ENCODE results near the gene ASPRV1.
"Not testable (repeated sequence)": the region's sequence is repeated elsewhere in the genome, so short reads cannot be mapped to it uniquely, and the experiment has no call there.

Gene ASPRV1

DNA sequence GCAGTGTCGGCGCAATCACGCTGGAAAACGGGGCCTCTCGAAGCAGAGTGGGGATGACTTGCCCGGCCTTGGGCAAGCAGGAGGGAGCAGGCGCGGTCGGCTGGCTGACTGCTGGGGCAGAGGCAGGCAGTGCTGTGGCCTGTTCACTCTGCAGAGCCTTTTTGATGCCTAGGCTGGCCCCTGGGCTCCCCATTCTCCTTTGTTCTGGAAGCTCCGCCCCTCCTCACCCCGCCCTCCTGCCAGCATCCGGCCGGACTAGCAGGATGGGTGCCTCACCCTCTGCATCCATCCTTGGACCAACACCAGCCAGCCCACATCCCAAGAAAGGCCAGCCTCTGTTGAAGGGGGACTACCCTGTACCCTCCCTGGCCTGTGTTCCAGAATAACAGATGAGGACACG, at the start of gene ASPRV1:
Gene ASPRV1 (minus strand): TSS at position 136 of the 400 bp plus-strand sequence. CDS start 195 bp downstream, outside the sequence.
- peak in 1 of 2 experiments; percentile 29 for DNase-seq (ENCODE audit: low spot score in 2 of 2)
- H3K4me3 ChIP-seq = no peak within 1 kb of the TSS
- in situ Hi-C loops (cut with MboI; ENCODE audit: low sequenced_read_pairs) = no loop called here
- no peaks in the 10 kb centered on the region for H3K4me1 ChIP-seq
- H3K9me3 ChIP-seq = no peaks in the 10 kb centered on the region
- H3K36me3 ChIP-seq (replicated peaks) = no peaks in the 10 kb centered on the region
- peaks cover 5% of the 10 kb centered on the region for H3K27me3 ChIP-seq (ENCODE audit: low read depth)

DNA sequence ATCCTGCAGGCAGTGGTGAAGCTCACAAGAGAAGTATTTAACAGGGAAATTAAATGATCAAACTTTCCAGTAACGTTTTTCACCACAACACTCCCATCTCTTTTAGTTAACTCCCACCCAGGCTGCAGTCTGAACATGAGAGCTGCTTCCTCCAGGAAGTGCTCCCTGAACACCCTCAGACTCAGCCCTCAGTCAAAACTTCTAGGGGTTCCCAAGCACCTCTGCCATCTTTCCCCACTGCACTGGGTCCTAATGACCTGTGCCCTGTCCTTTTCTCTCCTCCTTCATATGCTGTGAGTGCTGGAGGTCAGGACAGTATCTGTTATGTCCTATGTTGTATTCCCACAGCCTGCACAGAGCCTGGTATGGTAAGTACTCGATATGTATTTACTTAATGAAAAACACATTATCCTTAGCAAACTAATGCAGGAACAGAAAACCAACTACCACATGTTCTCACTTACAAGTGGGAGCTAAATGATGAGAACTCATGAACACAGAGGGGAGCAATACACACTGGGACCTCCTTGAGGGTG, 49.2 kb upstream of the ASPRV1 start:
- Histone ChIP-seq H3K4me1 (no peaks in the 10 kb centered on the region), H3K27me3 (ENCODE audit: low read depth) (no peaks in the 10 kb centered on the region), H3K4me3 (no peak overlapping the region), H3K9me3 (no peaks in the 10 kb centered on the region), H3K36me3 (replicated peaks) (no peaks in the 10 kb centered on the region)
- in situ Hi-C loops (cut with MboI; ENCODE audit: low sequenced_read_pairs) = no loop called here
- no peak for DNase-seq (ENCODE audit: low spot score in 2 of 2)

DNA sequence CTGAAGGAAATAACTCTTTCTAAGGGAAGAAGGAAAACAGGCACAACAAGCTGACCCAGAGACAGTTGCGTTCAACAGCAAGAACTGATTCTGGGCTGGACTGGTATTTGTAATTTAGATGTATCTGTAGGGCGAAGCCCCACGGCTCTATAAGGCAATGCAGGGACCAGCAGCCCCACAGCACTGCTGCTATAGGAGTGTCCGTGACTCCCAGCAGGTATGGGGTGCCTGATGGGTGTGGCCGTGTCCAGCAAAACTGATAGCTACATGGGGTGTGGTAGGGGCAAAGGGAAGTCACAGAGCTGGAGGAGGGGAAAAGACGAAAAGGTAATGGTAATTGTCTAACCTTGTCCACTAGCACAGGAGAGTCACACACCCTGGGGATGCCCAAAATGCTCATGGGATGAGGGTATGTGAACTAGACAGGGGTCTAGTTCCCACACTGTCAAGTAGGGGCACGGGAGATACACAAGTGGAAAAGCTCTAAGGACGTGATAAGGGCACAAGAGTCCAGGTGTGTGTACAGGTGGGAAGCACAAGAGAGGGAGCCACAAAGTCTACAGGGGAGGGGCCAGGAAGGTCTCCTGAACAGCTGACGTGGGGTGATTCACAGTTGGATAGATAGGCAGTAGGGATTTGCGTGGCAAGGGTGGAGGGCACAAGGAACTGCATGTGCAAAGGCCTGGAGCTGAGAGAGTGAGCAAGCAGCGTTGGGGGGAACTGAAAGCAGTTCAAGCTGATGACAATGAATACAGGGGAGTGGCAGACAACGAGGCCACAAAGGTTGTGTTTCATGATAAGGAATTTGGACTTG, 48.5 kb upstream of the ASPRV1 start:
- H3K9me3 ChIP-seq = no peaks in the 10 kb centered on the region
- no peaks in the 10 kb centered on the region for H3K36me3 ChIP-seq (replicated peaks)
- no peak overlapping the region for H3K4me3 ChIP-seq
- H3K4me1 ChIP-seq = no peaks in the 10 kb centered on the region
- H3K27me3 ChIP-seq (ENCODE audit: low read depth) = no peaks in the 10 kb centered on the region
- no peak for DNase-seq (ENCODE audit: low spot score in 2 of 2)
- in situ Hi-C loops (cut with MboI; ENCODE audit: low sequenced_read_pairs) = no loop called here

DNA sequence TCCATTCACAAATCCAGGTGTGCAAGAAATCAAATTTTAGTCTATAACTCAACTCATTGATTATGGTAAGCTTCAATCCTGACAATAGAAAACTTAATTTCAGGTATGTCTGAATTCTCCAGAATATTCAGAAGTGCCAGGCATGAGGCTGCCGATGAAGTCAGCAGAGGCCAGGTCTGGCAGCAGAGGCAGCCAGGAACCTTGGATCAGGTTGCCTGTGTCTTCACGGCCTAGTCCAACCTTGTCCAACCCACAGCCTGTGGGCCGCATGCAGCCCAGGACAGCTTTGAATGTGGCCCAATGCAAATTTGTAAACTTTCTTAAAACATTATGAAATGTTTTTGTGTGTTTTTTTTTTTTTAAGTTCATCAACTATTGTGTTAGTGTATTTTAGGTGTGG, 46.9 kb upstream of the ASPRV1 start:
- in situ Hi-C loops (cut with MboI; ENCODE audit: low sequenced_read_pairs) = no loop called here
- H3K36me3 ChIP-seq (replicated peaks) = no peaks in the 10 kb centered on the region

DNA sequence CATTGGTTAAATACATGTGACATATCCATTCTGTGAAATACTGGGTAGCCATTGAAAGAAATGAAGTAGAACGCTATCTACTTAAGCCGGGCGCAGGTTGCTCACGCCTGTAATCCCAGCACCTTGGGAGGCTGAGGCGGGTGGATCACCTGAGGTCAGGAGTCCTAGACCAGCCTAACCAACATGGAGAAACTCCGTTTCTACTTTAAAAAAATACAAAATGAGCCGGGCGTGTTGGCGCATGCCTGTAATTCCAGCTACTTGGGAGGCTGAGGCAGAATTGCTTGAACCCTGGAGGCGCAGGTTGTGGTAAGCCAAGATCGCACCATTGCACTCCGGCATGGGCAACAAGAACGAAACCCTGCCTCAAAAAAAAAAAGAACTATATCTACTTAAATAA, 45.7 kb upstream of the ASPRV1 start:
- in situ Hi-C loops (cut with MboI; ENCODE audit: low sequenced_read_pairs) = no loop called here
- Histone ChIP-seq H3K27me3 (ENCODE audit: low read depth) (no peaks in the 10 kb centered on the region), H3K36me3 (replicated peaks) (no peaks in the 10 kb centered on the region), H3K9me3 (no peaks in the 10 kb centered on the region), H3K4me1 (peaks cover 10% of the 10 kb centered on the region), H3K4me3 (no peak overlapping the region)
- no peak for DNase-seq (ENCODE audit: low spot score in 2 of 2)

More for the DNA sequence above, 46.9 kb upstream of the ASPRV1 start:
- H3K27me3 ChIP-seq (ENCODE audit: low read depth) = no peaks in the 10 kb centered on the region
- DNase-seq (ENCODE audit: low spot score in 2 of 2) = no peak
- no peaks in the 10 kb centered on the region for H3K4me1 ChIP-seq
- no peaks in the 10 kb centered on the region for H3K9me3 ChIP-seq
- no peak overlapping the region for H3K4me3 ChIP-seq

DNA sequence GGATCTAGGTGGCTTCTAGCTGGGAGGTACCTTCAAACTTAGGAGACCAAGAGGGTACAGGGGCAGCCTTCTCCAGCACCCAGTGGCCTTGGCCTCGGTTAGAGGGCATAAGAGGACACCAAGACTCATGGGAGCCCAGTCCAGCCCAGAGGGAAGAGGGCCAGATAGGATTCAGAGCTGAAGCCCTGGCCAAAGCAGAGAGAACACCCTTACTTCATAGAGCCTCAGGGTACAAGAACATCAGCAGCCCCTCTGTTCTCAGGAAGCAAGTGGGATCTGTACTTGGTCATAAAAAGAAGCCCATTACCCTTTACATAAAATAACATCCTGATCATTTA, 45.0 kb upstream of the ASPRV1 start:
- Histone ChIP-seq H3K4me1 (peaks cover 10% of the 10 kb centered on the region), H3K9me3 (no peaks in the 10 kb centered on the region), H3K4me3 (no peak overlapping the region), H3K27me3 (ENCODE audit: low read depth) (no peaks in the 10 kb centered on the region), H3K36me3 (replicated peaks) (no peaks in the 10 kb centered on the region)
- no peak for DNase-seq (ENCODE audit: low spot score in 2 of 2)
- in situ Hi-C loops (cut with MboI; ENCODE audit: low sequenced_read_pairs) = no loop called here

DNA sequence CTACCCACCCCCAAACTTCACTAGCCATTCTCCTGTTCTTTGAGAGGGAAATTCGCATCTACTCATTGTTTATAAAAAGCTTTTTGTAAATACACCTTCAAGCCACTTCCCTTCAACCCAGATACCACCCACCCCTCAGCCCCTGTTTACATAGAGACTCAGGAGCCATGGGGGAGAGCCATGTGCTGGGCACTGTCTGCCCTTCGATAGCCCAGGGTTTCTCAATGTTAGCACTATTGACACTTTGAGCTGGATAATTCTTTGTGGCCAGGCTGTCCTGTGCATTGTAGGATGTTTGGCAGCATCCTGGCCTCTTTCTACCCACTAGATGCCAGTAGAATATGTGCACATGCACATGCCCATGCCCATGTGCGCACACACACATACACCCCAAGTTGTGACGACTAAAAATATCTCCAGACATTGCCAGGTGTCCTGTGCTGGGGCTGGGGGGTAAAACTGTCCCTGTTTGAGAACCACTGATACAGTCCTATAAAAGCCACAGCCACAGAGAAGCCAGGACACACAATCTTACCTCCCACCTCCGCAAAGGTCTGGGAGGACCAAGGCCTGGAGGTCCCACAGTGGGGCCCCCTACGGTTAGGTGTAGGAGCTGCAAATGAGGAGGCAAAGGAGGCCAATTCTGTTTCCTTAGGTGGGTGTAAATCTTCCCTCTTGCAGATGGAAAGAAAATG, 44.5 kb upstream of the ASPRV1 start:
- Histone ChIP-seq H3K4me1 (peaks cover 10% of the 10 kb centered on the region), H3K27me3 (ENCODE audit: low read depth) (no peaks in the 10 kb centered on the region), H3K36me3 (replicated peaks) (no peaks in the 10 kb centered on the region), H3K4me3 (no peak overlapping the region), H3K9me3 (no peaks in the 10 kb centered on the region)
- in situ Hi-C loops (cut with MboI; ENCODE audit: low sequenced_read_pairs) = no loop called here
- no peak for DNase-seq (ENCODE audit: low spot score in 2 of 2)

DNA sequence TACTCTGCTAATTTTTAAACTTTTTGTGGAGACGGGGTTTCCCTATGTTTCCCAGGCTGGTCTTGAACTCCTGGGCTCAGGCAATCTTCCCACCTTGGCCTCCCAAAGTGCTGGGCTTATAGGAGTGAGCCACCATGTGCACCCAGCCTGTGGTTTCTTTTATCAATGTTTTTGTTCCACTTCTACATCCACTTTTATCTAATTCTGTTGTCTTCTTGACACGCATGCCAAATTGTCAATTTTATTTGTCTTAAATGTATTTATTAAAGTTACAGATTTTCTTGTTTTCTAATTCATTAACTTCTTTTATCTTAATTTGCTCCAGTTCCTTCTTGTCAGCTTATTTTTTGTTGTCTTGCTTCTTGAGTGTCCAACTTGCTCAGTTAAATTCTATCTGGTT, 43.8 kb upstream of the ASPRV1 start:
- no peak for DNase-seq (ENCODE audit: low spot score in 2 of 2)
- Histone ChIP-seq H3K4me1 (peaks cover 10% of the 10 kb centered on the region), H3K4me3 (no peak overlapping the region), H3K9me3 (no peaks in the 10 kb centered on the region), H3K27me3 (ENCODE audit: low read depth) (no peaks in the 10 kb centered on the region), H3K36me3 (replicated peaks) (no peaks in the 10 kb centered on the region)
- in situ Hi-C loops (cut with MboI; ENCODE audit: low sequenced_read_pairs) = no loop called here

DNA sequence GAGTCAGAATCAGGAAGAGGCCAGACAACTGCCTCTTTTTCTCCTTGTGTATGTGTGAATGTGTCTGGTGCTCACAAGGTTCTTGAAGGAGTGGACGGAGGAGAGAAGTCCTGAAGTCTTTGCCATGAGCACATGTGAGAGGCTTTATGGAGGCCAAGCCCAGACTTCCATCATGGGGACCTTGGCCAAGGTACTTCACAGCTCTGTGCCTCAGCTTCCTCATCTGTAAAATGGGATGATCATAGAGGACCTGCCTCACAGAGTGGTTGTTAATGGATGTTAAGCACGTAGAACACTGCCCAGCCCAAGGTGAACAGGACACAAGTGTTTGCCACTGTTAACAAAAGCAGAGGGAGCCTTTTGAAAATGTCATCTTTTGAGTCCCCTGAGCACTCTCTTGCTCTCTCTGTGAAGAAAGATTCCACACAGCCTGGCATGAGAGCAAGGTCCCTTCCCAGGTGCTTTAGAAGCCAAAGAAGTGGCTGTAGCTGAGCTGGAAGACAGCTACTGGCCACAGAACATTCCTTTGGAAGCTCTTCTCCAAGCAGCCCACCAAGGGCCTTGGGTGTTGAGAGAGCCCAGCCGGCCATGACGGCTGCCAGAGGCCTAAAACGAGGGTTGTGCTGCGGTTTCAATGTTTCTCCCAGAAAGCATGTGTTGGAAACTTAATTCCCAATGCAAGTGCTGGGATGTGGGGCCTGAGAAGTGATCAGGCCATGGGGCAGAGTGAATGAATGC, 41.8 kb upstream of the ASPRV1 start:
- Histone ChIP-seq H3K4me3 (no peak overlapping the region), H3K4me1 (peaks cover 10% of the 10 kb centered on the region), H3K36me3 (replicated peaks) (no peaks in the 10 kb centered on the region), H3K27me3 (ENCODE audit: low read depth) (no peaks in the 10 kb centered on the region), H3K9me3 (no peaks in the 10 kb centered on the region)
- in situ Hi-C loops (cut with MboI; ENCODE audit: low sequenced_read_pairs) = no loop called here
- no peak for DNase-seq (ENCODE audit: low spot score in 2 of 2)

DNA sequence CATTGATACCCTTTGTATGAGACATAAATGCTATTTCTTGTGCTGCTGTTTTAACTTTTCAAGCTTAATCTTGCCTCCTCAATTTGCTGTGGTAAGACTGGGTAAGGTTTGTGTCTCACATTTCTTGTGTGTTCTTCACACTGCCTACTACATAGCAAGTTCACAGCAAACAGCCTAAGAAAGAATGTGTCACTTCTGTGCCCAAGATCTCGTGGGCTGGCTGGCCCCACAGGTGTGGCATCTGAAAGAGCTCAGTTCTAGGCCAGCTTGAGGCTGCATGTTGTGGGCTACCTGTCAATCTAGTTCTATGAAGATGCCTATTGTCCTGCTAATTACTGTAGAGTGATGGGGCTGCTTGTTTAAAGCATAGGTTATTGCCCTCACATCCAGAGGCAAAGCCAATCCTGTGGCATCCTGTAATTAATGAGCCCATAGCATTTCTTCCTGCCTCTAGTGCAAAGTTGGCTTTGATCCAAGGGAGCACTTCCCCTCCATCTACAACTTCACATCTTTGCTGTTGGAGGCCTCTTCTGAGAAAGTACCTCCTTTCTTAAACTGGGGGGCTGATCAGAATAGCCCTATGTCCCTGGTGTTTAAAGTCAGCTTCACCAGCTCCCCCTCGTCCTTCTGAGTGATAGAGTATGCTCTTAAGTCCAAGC, 40.9 kb upstream of the ASPRV1 start:
- Histone ChIP-seq H3K27me3 (ENCODE audit: low read depth) (no peaks in the 10 kb centered on the region), H3K4me3 (no peak overlapping the region), H3K9me3 (no peaks in the 10 kb centered on the region), H3K36me3 (replicated peaks) (no peaks in the 10 kb centered on the region), H3K4me1 (peaks cover 10% of the 10 kb centered on the region)
- in situ Hi-C loops (cut with MboI; ENCODE audit: low sequenced_read_pairs) = no loop called here
- DNase-seq (ENCODE audit: low spot score in 2 of 2) = no peak

DNA sequence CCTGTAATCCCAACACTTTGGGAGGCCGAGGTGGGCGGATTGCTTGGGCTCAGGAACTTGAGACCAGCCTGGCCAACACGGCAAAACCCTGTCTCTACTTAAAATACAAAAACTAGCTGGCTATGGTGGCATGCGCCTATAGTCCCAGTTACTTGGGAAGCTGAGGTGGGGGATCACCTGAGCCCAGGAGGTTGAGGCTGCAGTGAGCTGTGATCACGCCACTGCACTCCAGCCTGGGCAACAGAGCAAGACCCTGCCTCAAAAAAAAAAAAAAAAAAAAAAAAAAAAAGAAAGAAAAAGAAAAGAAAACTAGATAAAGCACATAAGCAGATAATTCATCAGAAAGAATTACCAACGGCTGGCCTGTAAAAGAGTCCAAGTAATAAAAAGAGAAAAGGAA, 39.1 kb upstream of the ASPRV1 start:
- H3K9me3 ChIP-seq; DNase-seq (ENCODE audit: low spot score in 2 of 2); H3K27me3 ChIP-seq (ENCODE audit: low read depth); H3K36me3 ChIP-seq (replicated peaks); H3K4me3 ChIP-seq; in situ Hi-C loops (cut with MboI; ENCODE audit: low sequenced_read_pairs): not testable (repeated sequence)
- H3K4me1 ChIP-seq = peaks cover 10% of the 10 kb centered on the region

DNA sequence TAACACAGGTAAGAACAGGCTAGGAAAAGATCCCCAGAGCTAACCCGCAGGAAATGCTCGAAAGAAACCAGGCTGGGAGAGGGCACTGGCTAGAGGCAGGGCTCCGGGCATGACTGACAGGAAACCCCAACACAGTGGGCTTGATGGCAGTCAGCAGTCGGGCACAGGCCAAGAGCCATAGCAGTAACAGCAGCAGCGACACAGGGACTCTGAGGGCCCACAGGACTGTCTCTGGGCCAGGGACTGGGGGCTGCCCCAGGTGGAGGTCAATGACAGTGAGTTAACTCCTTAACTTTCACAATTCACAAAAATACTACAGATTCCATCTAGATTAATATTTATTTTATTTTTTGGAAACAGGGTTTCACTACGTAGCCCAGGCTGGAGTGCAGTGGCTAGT, 37.3 kb upstream of the ASPRV1 start:
- H3K27me3 ChIP-seq (ENCODE audit: low read depth) = no peaks in the 10 kb centered on the region
- H3K4me1 ChIP-seq = peaks cover 10% of the 10 kb centered on the region
- in situ Hi-C loops (cut with MboI; ENCODE audit: low sequenced_read_pairs) = no loop called here
- no peaks in the 10 kb centered on the region for H3K9me3 ChIP-seq
- H3K36me3 ChIP-seq (replicated peaks) = no peaks in the 10 kb centered on the region
- no peak overlapping the region for H3K4me3 ChIP-seq
- DNase-seq (ENCODE audit: low spot score in 2 of 2) = no peak

DNA sequence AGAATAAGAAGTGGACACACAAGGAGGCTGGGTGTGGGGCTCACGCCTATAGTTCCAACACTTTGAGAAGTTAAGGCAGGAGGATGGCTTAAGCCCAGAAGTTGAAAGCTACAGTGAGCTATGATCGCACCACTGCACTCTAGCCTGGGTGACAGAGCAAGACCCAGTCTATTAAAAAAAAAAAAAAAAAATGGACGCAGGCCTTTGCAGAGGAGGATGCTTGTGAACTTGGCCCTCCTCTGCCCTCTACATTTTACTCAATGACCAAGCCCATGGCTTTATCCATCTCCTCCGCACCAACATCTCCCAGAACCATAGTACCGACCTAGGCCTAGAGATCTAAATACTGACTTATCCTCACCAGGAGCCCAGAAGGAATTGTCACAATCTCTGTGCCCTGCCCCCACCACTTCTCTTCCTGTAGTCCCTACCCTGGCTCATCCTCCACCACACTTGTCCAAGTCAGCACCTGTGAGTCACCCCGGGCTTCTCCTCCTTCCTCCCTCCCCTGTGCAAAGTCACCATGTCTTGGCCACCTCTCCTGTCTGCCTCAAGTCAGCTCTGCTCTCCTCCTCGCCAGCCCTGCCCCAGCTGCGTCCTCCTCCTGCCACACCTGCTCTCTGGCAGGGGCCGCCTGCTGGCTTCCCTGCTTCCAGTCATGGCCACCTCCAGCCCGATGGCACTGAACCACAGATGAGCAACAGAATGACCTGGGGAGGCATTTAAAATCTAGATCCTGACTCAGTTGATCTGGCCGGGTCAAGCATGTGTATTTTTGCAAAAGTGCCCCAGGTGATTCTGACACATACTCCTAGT, 35.8 kb upstream of the ASPRV1 start:
- Histone ChIP-seq H3K27me3 (ENCODE audit: low read depth) (no peaks in the 10 kb centered on the region), H3K4me1 (peaks cover under 1% of the 10 kb centered on the region; the same call in 1 of the 2 replicates), H3K4me3 (no peak overlapping the region), H3K9me3 (no peaks in the 10 kb centered on the region), H3K36me3 (replicated peaks) (no peaks in the 10 kb centered on the region)
- DNase-seq (ENCODE audit: low spot score in 2 of 2) = no peak
- in situ Hi-C loops (cut with MboI; ENCODE audit: low sequenced_read_pairs) = no loop called here

All from HAP-1 (cell line).